ENCODE results near the gene EEF1AKMT1.
"Not testable (repeated sequence)": the region's sequence is repeated elsewhere in the genome, so short reads cannot be mapped to it uniquely, and the experiment has no call there.

Gene EEF1AKMT1

GRCh38 chr13:20689291-20689690, 84.5 kb downstream of the EEF1AKMT1 start:
- DNase-seq, result no peak

- no peak for DNase-seq
These were observed 86.7 kb downstream of the EEF1AKMT1 start for GRCh38 chr13:20686863-20687579.

- DNase-seq, result no peak
These were observed 87.6 kb downstream of the EEF1AKMT1 start for GRCh38 chr13:20686167-20686566.

- DNase-seq, result no peak
These were observed 88.7 kb downstream of the EEF1AKMT1 start for GRCh38 chr13:20685092-20685491.

- DNase-seq, result no peak
These were observed 89.2 kb downstream of the EEF1AKMT1 start for GRCh38 chr13:20684546-20684945.

- no peak for DNase-seq
These were observed 89.7 kb downstream of the EEF1AKMT1 start for GRCh38 chr13:20684041-20684440.

- no peak for DNase-seq
These were observed 91.7 kb downstream of the EEF1AKMT1 start for GRCh38 chr13:20682061-20682460.

- DNase-seq, result not testable (repeated sequence)
These were observed 92.3 kb downstream of the EEF1AKMT1 start for GRCh38 chr13:20681481-20681880.

- DNase-seq, result no peak
These were observed 93.2 kb downstream of the EEF1AKMT1 start for GRCh38 chr13:20680416-20681080.

GRCh38 chr13:20679879-20680278, 93.9 kb downstream of the EEF1AKMT1 start:
- no peak for DNase-seq
